ENCODE results near the gene PLXNA3. TPM values are rescaled to one million over a fixed set of nuclear protein-coding genes. Genes with fewer than 3 reads are reported as not detected.

Gene PLXNA3
- total RNA-seq, 4 donors from 2014 or later = 38.0 to 54.6 (median 48.4) TPM

- DNase-seq = no peak
- Histone ChIP-seq H3K36me3 (no peaks in the 10 kb centered on the region), H3K4me3 (no peak overlapping the region), H3K27ac (no peak overlapping the region), H3K27me3 (no peaks in the 10 kb centered on the region), H3K4me1 (peaks cover 0 to 3% (median 2%) of the 10 kb centered on the region in 4 donors), H3K9me3 (no peaks in the 10 kb centered on the region)
- TF ChIP-seq CTCF (IDR thresholded peaks at IDR 0.05) (no peak), POLR2A (IDR thresholded peaks at IDR 0.05) (no peak)
Measured at GRCh38 chrX:154460326-154460725, 2.2 kb downstream of the PLXNA3 start.

DNA sequence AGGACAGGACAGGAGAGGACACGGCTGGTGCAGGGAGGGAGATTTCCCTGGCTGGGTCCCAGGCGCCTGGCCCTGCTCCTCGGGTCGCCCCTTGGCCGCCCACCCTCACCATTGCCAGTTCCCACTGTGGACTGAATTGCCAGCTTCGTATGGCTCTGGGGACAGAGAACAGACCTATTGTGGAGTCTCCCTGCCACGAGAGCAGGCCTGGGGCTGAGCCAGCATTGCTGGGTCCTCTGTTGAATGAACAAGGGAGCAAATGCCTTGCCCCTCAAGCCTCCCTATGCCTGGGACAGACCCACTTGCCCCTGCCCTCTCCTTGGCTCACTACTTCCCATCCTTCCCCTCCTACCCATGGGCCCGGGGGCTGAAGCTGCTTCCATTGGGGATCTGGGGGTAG is 4.3 kb downstream of the PLXNA3 start:
- Histone ChIP-seq H3K9me3 (no peaks in the 10 kb centered on the region), H3K4me1 (peaks cover 0 to 3% (median 2%) of the 10 kb centered on the region in 4 donors), H3K27me3 (no peaks in the 10 kb centered on the region), H3K27ac (no peak overlapping the region), H3K36me3 (peaks cover 0 to 19% (median 0%) of the 10 kb centered on the region in 3 donors), H3K4me3 (no peak overlapping the region)
- no peak for TF ChIP-seq POLR2A (IDR thresholded peaks at IDR 0.05)
- TF ChIP-seq CTCF (IDR thresholded peaks at IDR 0.05) = no peak
- DNase-seq = no peak

DNA sequence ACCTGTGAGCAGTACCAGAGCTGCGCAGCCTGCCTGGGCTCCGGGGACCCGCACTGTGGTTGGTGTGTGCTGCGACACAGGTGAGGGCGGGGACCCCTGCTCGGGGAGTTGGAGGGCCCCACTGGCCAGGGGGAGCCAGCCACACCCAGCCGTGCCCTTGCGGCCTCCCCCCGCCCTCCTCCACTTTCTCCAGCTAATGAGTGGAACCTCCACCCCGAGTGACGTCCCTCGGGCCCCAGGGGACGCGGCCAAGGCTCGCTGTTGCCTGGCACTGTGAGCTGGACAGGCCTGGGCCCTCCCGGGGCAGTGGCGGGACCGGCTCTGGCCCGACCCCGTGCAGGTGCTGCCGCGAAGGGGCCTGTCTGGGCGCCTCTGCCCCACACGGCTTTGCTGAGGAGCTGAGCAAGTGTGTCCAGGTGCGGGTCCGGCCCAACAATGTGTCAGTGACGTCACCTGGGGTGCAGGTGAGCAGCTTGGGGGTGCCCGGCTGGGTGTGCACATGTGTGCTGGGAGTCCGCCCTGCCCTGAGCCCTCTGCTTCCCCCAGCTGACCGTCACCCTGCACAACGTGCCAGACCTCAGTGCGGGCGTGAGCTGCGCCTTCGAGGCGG is 5.6 kb downstream of the PLXNA3 start:
- H3K27me3 ChIP-seq = no peaks in the 10 kb centered on the region
- no peaks in the 10 kb centered on the region for H3K9me3 ChIP-seq
- DNase-seq = no peak
- no peak for TF ChIP-seq POLR2A (IDR thresholded peaks at IDR 0.05)
- TF ChIP-seq CTCF (IDR thresholded peaks at IDR 0.05) = no peak
- no peak overlapping the region for H3K4me3 ChIP-seq
- peaks cover 0 to 19% (median 0%) of the 10 kb centered on the region in 3 donors for H3K36me3 ChIP-seq
- no peak overlapping the region for H3K27ac ChIP-seq
- peaks cover 0 to 3% (median 2%) of the 10 kb centered on the region in 4 donors for H3K4me1 ChIP-seq

DNA sequence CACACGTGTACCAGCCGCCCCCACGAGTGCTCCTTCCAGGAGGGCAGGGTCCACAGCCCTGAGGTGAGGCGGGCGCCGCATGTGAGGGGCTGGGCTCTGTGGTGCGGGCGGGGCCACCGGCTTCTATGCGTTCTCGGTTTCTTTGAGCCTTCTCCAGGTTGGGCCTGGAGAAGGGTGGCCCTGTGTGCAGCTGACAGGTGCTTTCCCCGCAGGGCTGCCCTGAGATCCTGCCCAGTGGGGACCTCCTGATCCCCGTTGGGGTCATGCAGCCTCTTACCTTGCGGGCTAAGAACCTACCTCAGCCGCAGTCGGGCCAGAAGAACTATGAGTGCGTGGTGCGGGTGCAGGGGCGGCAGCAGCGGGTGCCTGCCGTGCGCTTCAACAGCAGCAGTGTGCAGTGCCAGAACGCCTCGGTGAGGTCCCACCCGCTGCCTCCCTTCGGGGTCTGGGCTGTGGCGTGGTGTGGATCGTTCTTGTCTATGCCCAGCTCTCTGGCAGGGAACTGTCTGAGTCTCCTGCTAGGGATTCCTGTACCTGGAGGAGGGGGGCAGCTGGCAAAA is 6.8 kb downstream of the PLXNA3 start:
- Histone ChIP-seq H3K9me3 (no peaks in the 10 kb centered on the region), H3K36me3 (peaks cover 0 to 19% (median 0%) of the 10 kb centered on the region in 3 donors)

DNA sequence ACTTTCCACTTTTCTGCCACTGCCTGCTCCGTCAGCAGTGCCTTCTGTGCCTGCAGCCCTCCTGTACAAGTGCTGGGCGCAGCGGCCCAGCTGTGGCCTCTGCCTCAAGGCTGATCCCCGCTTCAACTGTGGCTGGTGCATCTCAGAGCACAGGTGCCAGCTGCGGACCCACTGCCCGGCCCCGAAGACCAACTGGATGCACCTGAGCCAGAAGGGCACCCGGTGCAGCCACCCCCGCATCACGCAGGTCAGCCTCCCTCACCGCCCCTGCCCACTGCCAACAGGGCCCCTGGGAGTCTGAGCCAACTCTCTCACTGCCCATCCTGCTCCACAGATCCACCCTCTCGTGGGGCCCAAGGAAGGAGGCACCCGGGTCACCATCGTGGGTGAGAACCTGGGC is 7.5 kb downstream of the PLXNA3 start:
- Histone ChIP-seq H3K4me1 (no peaks in the 10 kb centered on the region), H3K9me3 (no peaks in the 10 kb centered on the region), H3K27me3 (no peaks in the 10 kb centered on the region), H3K4me3 (no peak overlapping the region), H3K36me3 (peaks cover 0 to 19% (median 0%) of the 10 kb centered on the region in 3 donors), H3K27ac (no peak overlapping the region)
- no peak for DNase-seq
- TF ChIP-seq POLR2A (IDR thresholded peaks at IDR 0.05) (no peak), CTCF (IDR thresholded peaks at IDR 0.05) (no peak)

More for the DNA sequence above, 6.8 kb downstream of the PLXNA3 start:
- no peak overlapping the region for H3K4me3 ChIP-seq
- no peak for DNase-seq
- no peak overlapping the region for H3K27ac ChIP-seq
- TF ChIP-seq CTCF (IDR thresholded peaks at IDR 0.05) (no peak), POLR2A (IDR thresholded peaks at IDR 0.05) (no peak)
- no peaks in the 10 kb centered on the region for H3K27me3 ChIP-seq
- H3K4me1 ChIP-seq = no peaks in the 10 kb centered on the region

Data from Peyer's patch (tissue), 4 donors.